Measurements from ENCODE around the gene BRSK2.

The BRSK2 gene

DNA sequence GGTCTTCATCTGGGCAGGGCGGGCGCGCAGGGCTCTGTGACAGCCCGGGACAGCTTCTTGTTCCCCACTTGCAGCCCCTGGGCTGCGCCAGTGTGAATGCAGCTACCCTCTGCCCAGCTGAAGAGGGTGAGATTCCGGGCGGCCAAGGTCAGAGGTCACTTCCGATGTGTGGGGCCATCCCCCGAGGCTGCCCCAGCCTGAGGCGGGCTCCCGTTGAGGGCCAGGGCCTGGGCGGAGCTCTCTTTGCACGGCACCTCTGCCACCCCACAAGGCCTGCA is 72.9 kb downstream of the BRSK2 start:
- no peak overlapping the region for H3K27ac ChIP-seq
- TF ChIP-seq, protein P1, sequence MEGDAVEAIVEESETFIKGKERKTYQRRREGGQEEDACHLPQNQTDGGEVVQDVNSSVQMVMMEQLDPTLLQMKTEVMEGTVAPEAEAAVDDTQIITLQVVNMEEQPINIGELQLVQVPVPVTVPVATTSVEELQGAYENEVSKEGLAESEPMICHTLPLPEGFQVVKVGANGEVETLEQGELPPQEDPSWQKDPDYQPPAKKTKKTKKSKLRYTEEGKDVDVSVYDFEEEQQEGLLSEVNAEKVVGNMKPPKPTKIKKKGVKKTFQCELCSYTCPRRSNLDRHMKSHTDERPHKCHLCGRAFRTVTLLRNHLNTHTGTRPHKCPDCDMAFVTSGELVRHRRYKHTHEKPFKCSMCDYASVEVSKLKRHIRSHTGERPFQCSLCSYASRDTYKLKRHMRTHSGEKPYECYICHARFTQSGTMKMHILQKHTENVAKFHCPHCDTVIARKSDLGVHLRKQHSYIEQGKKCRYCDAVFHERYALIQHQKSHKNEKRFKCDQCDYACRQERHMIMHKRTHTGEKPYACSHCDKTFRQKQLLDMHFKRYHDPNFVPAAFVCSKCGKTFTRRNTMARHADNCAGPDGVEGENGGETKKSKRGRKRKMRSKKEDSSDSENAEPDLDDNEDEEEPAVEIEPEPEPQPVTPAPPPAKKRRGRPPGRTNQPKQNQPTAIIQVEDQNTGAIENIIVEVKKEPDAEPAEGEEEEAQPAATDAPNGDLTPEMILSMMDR (IDR thresholded peaks at IDR 0.05): no peak
- no peak for TF ChIP-seq ZFX (IDR thresholded peaks at IDR 0.05; ENCODE audit: borderline replicate concordance)

DNA sequence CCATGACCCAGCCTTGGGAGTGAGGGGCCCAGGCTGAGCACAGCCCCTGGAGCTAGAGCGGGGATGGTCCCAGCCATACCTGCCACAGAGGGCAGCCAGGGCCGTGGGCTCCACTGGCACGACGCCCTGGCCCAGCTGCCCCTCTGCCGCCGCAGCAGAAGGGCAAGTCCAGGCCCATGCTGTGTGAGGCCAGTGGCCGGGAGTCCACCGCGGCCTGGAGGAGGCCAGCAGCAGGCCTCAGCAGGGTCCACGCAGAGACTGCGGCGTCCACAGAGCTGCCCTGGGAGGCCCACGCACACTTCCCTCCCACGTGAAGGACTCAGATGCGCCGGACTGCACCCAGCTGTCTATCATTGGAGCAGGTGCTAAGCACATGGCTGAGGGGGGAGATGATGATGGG is 73.3 kb downstream of the BRSK2 start:
- TF ChIP-seq, protein P1 (IDR thresholded peaks at IDR 0.05): no peak
- no peak for TF ChIP-seq ZFX (IDR thresholded peaks at IDR 0.05; ENCODE audit: borderline replicate concordance)
- no peak overlapping the region for H3K27ac ChIP-seq

DNA sequence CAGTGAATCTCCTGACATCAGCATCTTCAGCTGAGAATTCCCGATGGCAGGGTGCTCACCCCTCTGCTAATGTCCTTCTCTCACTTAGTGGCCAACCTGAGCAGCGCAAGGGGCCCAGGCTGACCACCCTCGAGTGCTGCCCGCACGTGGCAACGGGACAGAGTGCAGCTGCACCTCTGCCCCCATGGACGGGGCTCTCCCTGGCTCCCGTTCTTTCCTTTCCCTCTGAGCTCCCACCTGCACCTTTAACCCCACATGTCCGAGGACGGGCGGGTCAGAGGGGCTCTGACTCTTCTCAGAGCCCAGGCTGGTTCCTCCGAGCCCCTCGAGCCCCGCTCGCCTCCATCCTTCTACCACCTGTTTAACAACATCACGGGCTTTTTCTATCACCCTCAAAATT is 77.0 kb downstream of the BRSK2 start:
- no peak overlapping the region for H3K27ac ChIP-seq
- no peak for TF ChIP-seq ZFX (IDR thresholded peaks at IDR 0.05; ENCODE audit: borderline replicate concordance)
- TF ChIP-seq, protein P1 (IDR thresholded peaks at IDR 0.05): no peak

DNA sequence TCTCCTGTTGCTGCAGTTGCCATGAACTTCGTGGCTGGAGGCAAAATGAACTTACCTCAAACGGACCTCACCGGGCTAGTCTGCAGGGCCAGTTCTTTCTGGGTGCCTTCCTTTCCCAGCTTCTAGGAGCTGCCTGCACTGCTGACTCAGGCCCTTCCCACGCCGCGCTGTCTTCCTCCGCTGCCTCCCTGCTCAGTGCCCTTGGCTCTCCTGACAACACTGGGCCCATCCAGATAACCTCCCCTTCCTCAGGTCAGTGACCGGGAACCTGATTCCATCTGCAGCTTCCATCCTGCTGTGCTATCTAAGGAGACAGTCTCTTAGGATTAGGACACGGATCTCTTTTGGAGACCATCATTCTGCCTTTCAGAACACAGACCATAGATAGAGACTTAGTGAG is 77.5 kb downstream of the BRSK2 start:
- no peak overlapping the region for H3K27ac ChIP-seq
- TF ChIP-seq, protein P1 (IDR thresholded peaks at IDR 0.05): no peak
- no peak for TF ChIP-seq ZFX (IDR thresholded peaks at IDR 0.05; ENCODE audit: borderline replicate concordance)

DNA sequence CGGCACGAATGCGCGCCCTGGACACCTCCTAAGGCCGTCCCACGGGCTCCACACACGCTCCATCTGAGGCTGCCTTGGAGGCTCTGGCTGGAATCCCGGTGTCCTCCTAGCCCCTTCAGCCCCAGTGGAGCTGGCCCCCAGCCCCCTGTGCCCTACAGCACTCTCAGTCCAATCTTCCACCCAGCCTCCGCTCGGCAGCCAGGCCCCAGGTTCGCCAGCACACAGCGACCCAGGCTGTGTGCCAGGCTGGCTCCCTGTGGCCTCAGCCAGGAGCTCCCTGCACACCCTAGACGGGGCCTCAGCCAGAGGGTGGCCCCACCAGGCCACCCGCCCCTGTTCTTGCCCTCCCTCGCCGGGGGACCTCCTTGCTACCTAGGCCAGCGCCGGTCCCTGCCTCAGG is 78.3 kb downstream of the BRSK2 start:
- H3K27ac ChIP-seq: no peak overlapping the region
- TF ChIP-seq, protein P1 (IDR thresholded peaks at IDR 0.05): no peak
- TF ChIP-seq ZFX (IDR thresholded peaks at IDR 0.05; ENCODE audit: borderline replicate concordance): no peak

DNA sequence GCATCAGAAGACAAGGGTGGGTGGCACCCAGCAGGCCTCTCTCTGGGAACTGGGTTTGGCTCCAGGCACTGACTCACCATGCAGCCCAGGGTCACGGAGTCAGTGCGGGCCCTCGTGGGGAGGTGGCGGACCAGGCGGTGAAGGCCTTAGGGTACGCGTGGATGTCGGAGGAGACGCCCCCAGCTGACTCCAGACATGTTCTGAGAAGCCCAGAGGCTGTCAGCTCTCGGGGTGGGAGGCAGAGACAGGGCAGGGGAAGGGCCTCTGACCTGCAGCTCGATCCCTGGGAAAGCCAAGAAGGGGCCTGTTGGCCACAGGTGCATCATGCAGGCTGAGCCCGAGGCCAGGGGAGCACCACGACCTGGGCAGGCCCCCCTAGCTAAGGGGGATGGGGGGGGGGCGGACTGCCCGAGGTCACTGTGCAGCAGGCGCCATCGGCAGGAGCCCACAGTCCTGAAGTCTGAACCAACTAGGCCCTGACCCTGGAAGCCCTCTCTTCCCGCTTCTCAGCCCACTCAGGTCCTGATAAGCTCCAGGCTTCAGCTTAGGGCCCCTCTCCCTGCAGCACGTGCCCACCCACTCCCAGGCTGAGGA is 78.8 kb downstream of the BRSK2 start:
- TF ChIP-seq, protein P1 (IDR thresholded peaks at IDR 0.05): no peak
- no peak for TF ChIP-seq ZFX (IDR thresholded peaks at IDR 0.05; ENCODE audit: borderline replicate concordance)
- H3K27ac ChIP-seq: no peak overlapping the region

DNA sequence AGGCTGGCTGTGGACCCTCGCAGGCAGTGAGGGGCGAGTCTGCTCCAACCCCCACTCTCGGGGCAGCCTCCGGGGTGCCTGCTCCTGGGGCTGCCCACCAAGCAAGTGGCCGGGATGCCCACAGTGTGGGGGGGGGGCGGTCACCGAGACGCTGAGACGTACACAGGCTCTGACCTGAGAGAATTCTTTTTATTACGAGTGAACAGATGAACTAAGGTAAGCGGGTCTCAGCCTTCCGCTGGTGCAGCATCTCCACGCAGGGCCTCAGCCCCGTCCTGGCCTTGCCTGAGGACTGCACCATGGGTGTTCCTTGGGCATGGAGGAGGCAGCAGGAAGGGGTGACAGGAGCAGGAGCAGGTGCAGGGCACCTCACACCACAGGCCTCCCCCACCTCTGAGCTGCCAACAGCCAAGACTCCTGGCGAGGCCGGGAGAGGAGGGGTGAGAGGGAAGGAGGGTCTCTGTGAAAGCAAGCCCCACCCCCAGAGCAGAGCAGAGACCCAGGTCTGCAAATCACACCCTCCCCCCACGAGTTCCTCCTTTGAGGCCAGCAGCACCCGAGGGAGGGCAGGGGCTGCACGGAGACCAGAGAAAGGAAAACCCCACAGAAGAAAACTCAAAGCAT is 79.7 kb downstream of the BRSK2 start:
- TF ChIP-seq, protein P1 (IDR thresholded peaks at IDR 0.05): no peak
- no peak for TF ChIP-seq ZFX (IDR thresholded peaks at IDR 0.05; ENCODE audit: borderline replicate concordance)
- no peak overlapping the region for H3K27ac ChIP-seq

Data from 22Rv1 (cell line).